Trophoblast cell (in vitro differentiated cells and primary cell): Measurements from ENCODE around the gene OR2F2.

ENCODE experiments used
- DNase-seq, 2 donors: peaks; one replicate each; pipeline ENCODE4 v3.0.0-alpha.2; 2016
- H2AFZ ChIP-seq: 2 replicates; pipeline ENCODE4 v1.6.1; 2013; ENCODE audit warnings: low read length, moderate library complexity, mild to moderate bottlenecking; ENCODE audit not compliant: insufficient read depth, poor library complexity
- H2AK5ac ChIP-seq: 2 replicates; pipeline ENCODE4 v1.6.1; 2013; ENCODE audit warnings: mild to moderate bottlenecking, low read length
- H2BK120ac ChIP-seq: 2 replicates; pipeline ENCODE4 v1.6.1; 2013; ENCODE audit warnings: low read length, mild to moderate bottlenecking, moderate library complexity; ENCODE audit not compliant: insufficient read depth, poor library complexity
- H2BK12ac ChIP-seq: 2 replicates; pipeline ENCODE4 v1.6.1; 2013; ENCODE audit warnings: mild to moderate bottlenecking, low read length, moderate library complexity
- H2BK5ac ChIP-seq: 2 replicates; pipeline ENCODE4 v1.6.1; 2013; ENCODE audit warnings: low read length, low read depth, moderate library complexity, mild to moderate bottlenecking; ENCODE audit not compliant: poor library complexity
- H3K14ac ChIP-seq: 2 replicates; pipeline ENCODE4 v1.6.1; 2013; ENCODE audit warnings: mild to moderate bottlenecking, low read length
- H3K18ac ChIP-seq: 2 replicates; pipeline ENCODE4 v1.6.1; 2013; ENCODE audit warnings: mild to moderate bottlenecking, low read length
- H3K23ac ChIP-seq: 2 replicates; pipeline ENCODE4 v1.6.1; 2013; ENCODE audit warnings: low read length
- H3K27ac ChIP-seq: 2 replicates; pipeline ENCODE4 v1.5.1; 2013; ENCODE audit warnings: low read depth, mild to moderate bottlenecking, inconsistent platforms, low read length, moderate library complexity
- H3K27me3 ChIP-seq: 2 replicates; pipeline ENCODE4 v1.6.1; 2013; ENCODE audit warnings: inconsistent platforms, mild to moderate bottlenecking, low read length, moderate library complexity; ENCODE audit not compliant: insufficient read depth
- H3K36me3 ChIP-seq, 2 experiments: 1 replicate in 1 of 2; 2 replicates in 1 of 2; pipeline ENCODE4 v1.6.1; 2013; ENCODE audit warnings: low read length in 2 of 2, mild to moderate bottlenecking in 2 of 2, moderate library complexity in 1 of 2; ENCODE audit not compliant: insufficient read depth in 2 of 2, control insufficient read depth in 1 of 2
- H3K4ac ChIP-seq: 2 replicates; pipeline ENCODE4 v1.6.1; 2013; ENCODE audit warnings: low read depth, mild to moderate bottlenecking, low read length, moderate library complexity
- H3K4me1 ChIP-seq, 2 experiments: 1 replicate in 1 of 2; 2 replicates in 1 of 2; pipeline ENCODE4 v1.6.1; 2013; ENCODE audit warnings: low read length in 2 of 2, mild to moderate bottlenecking in 2 of 2, moderate library complexity in 1 of 2; ENCODE audit not compliant: insufficient read depth in 2 of 2, control insufficient read depth in 1 of 2
- H3K4me2 ChIP-seq: 2 replicates; pipeline ENCODE4 v1.6.1; 2013; ENCODE audit warnings: inconsistent platforms, mild to moderate bottlenecking, low read length, moderate library complexity
- H3K4me3 ChIP-seq: 2 replicates; pipeline ENCODE4 v1.5.1; 2013; ENCODE audit warnings: mild to moderate bottlenecking, low read depth, low read length, inconsistent platforms
- H3K79me1 ChIP-seq: one replicate; pipeline ENCODE4 v1.6.1; 2013; ENCODE audit warnings: low read length
- H3K79me2 ChIP-seq: 2 replicates; pipeline ENCODE4 v1.6.1; 2013; ENCODE audit warnings: low read length, mild to moderate bottlenecking; ENCODE audit not compliant: control insufficient read depth, insufficient read depth, poor library complexity
- H3K9ac ChIP-seq: 2 replicates; pipeline ENCODE4 v1.6.1; 2013; ENCODE audit warnings: mild to moderate bottlenecking, low read length
- H3K9me3 ChIP-seq: 2 replicates; pipeline ENCODE4 v1.6.1; 2013; ENCODE audit warnings: low read depth, mild to moderate bottlenecking, control low read depth, inconsistent platforms, low read length; ENCODE audit not compliant: insufficient read depth
- H4K12ac ChIP-seq: 2 replicates; pipeline ENCODE4 v1.6.1; 2013; ENCODE audit warnings: low read depth, mild to moderate bottlenecking, low read length, moderate library complexity
- H4K8ac ChIP-seq: 2 replicates; pipeline ENCODE4 v1.6.1; 2013; ENCODE audit warnings: low read depth, mild to moderate bottlenecking, low read length, moderate library complexity
- H4K91ac ChIP-seq: one replicate; pipeline ENCODE4 v1.6.1; 2013; ENCODE audit warnings: low read depth, mild to moderate bottlenecking, low read length, moderate library complexity
- WGBS: extraction: QIAGEN DNeasy Blood & Tissue Kit; methylation state at CpG from one replicate; pipeline ENCODE4 v1.1.7; 2013; ENCODE audit warnings: missing lambda C conversion rate; ENCODE audit not compliant: insufficient read length, insufficient coverage; ENCODE audit errors: extremely low coverage; 5-methylcytosine and 5-hydroxymethylcytosine counted together

Gene OR2F2

GRCh38 chr7:143914938-143915652 is 19.9 kb upstream of the OR2F2 start:
- Histone ChIP-seq H2AFZ (no peak overlapping the region), H4K8ac (no peak overlapping the region), H3K27ac (no peak overlapping the region), H3K79me2 (no peaks in the 10 kb centered on the region), H4K91ac (no peak overlapping the region), H3K4me3 (no peak overlapping the region), H3K9ac (no peak overlapping the region), H2AK5ac (no peak overlapping the region), H3K36me3 (no peaks in the 10 kb centered on the region), H2BK12ac (no peak overlapping the region), H3K4me2 (no peak overlapping the region), H2BK5ac (no peak overlapping the region), H3K14ac (no peak overlapping the region), H4K12ac (no peak overlapping the region), H3K9me3 (no peaks in the 10 kb centered on the region), H3K23ac (no peak overlapping the region), H3K4ac (no peak overlapping the region), H3K79me1 (no peaks in the 10 kb centered on the region), H2BK120ac (no peak overlapping the region), H3K4me1 (no peaks in the 10 kb centered on the region), H3K18ac (no peak overlapping the region), H3K27me3 (no peaks in the 10 kb centered on the region)
- WGBS, result no CpG with 5 or more reads among the region's 7 CpGs
- DNase-seq, result no peak

- DNase-seq, result no peak
- H3K4me2 ChIP-seq, result no peak overlapping the region
- H3K4ac ChIP-seq, result no peak overlapping the region
- no peak overlapping the region for H4K91ac ChIP-seq
- no peak overlapping the region for H3K4me3 ChIP-seq
- H2BK5ac ChIP-seq, result no peak overlapping the region
- no peak overlapping the region for H4K8ac ChIP-seq
- H3K27ac ChIP-seq, result no peak overlapping the region
- no peak overlapping the region for H3K14ac ChIP-seq
- no peaks in the 10 kb centered on the region for H3K36me3 ChIP-seq
- no CpG with 5 or more reads among the region's 1 CpG for WGBS
- no peak overlapping the region for H2BK120ac ChIP-seq
- H3K79me1 ChIP-seq, result no peaks in the 10 kb centered on the region
- H4K12ac ChIP-seq, result no peak overlapping the region
- H3K27me3 ChIP-seq, result no peaks in the 10 kb centered on the region
- no peaks in the 10 kb centered on the region for H3K79me2 ChIP-seq
- H3K9ac ChIP-seq, result no peak overlapping the region
- no peak overlapping the region for H2AK5ac ChIP-seq
- no peak overlapping the region for H3K18ac ChIP-seq
- H3K4me1 ChIP-seq, result no peaks in the 10 kb centered on the region
- H2AFZ ChIP-seq, result no peak overlapping the region
- no peak overlapping the region for H3K23ac ChIP-seq
- no peak overlapping the region for H2BK12ac ChIP-seq
- no peaks in the 10 kb centered on the region for H3K9me3 ChIP-seq
Observed at GRCh38 chr7:143924851-143925250, 10.2 kb upstream of the OR2F2 start.

GRCh38 chr7:143929224-143929920 is 5.7 kb upstream of the OR2F2 start:
- no peak overlapping the region for H2AFZ ChIP-seq
- no peaks in the 10 kb centered on the region for H3K79me1 ChIP-seq
- no peaks in the 10 kb centered on the region for H3K9me3 ChIP-seq
- H2BK12ac ChIP-seq, result no peak overlapping the region
- no peak overlapping the region for H3K27ac ChIP-seq
- H3K18ac ChIP-seq, result no peak overlapping the region
- DNase-seq, result no peak
- no peak overlapping the region for H2AK5ac ChIP-seq
- H3K4ac ChIP-seq, result no peak overlapping the region
- H3K9ac ChIP-seq, result no peak overlapping the region
- H2BK5ac ChIP-seq, result no peak overlapping the region
- no peaks in the 10 kb centered on the region for H3K79me2 ChIP-seq
- H3K36me3 ChIP-seq, result no peaks in the 10 kb centered on the region
- H3K4me1 ChIP-seq, result no peaks in the 10 kb centered on the region
- no peak overlapping the region for H3K4me3 ChIP-seq
- H4K12ac ChIP-seq, result no peak overlapping the region
- no peak overlapping the region for H3K14ac ChIP-seq
- H4K8ac ChIP-seq, result no peak overlapping the region
- no peak overlapping the region for H2BK120ac ChIP-seq
- no peak overlapping the region for H4K91ac ChIP-seq
- no CpG with 5 or more reads among the region's 1 CpG for WGBS
- H3K4me2 ChIP-seq, result no peak overlapping the region
- H3K27me3 ChIP-seq, result no peaks in the 10 kb centered on the region
- H3K23ac ChIP-seq, result no peak overlapping the region

GRCh38 chr7:143931739-143932138 is 3.3 kb upstream of the OR2F2 start:
- no peak overlapping the region for H2BK12ac ChIP-seq
- H3K4ac ChIP-seq, result no peak overlapping the region
- H3K79me2 ChIP-seq, result no peaks in the 10 kb centered on the region
- H4K8ac ChIP-seq, result no peak overlapping the region
- no peak overlapping the region for H3K14ac ChIP-seq
- H3K4me3 ChIP-seq, result no peak overlapping the region
- no peaks in the 10 kb centered on the region for H3K36me3 ChIP-seq
- no peak overlapping the region for H2AK5ac ChIP-seq
- no peak overlapping the region for H4K12ac ChIP-seq
- H3K27ac ChIP-seq, result no peak overlapping the region
- no peak overlapping the region for H2AFZ ChIP-seq
- H3K27me3 ChIP-seq, result no peaks in the 10 kb centered on the region
- no peaks in the 10 kb centered on the region for H3K4me1 ChIP-seq
- no peaks in the 10 kb centered on the region for H3K9me3 ChIP-seq
- DNase-seq, result no peak
- H3K23ac ChIP-seq, result no peak overlapping the region
- no peaks in the 10 kb centered on the region for H3K79me1 ChIP-seq
- H4K91ac ChIP-seq, result no peak overlapping the region
- H2BK120ac ChIP-seq, result no peak overlapping the region
- H3K4me2 ChIP-seq, result no peak overlapping the region
- no peak overlapping the region for H3K9ac ChIP-seq
- H3K18ac ChIP-seq, result no peak overlapping the region
- H2BK5ac ChIP-seq, result no peak overlapping the region
